ENCODE measurements around the gene CORO1C.

DNA sequence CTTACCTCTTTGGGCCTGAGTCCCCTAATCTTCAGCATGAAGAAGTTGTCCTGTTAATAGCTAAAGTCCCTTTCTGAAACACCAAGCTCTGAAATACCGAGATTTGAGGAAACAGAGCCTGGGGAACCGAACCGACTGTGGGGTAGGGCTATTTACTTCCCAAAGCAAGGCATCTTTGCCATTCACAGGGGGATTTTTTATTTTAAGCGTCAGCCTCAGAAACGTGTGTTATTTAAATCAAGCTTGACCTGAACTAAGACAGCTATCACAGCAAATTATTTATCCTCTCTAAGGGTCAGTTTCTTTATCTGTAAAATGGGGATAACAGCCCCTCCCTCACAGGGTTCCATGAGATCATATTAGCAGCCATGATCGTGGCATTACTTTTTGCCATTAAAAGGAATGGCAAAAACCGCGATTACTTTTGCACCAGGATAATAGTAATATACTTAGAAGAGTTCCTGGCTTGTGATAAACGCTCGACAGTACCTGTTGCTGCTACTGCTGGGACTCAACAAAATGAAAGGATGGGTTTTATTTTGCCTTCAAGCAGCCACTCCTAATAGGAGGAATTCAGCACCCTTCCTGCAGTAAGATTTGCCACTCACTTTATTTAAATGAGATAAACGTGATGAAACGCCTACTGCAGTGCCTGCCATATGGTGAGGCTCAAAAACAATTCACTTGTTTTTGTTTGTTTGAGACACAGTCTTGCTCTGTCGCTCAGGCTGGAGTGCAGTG is 1.3 kb upstream of the CORO1C start:
- no peak for TF ChIP-seq RAD21 (IDR thresholded peaks at IDR 0.05; ENCODE audit: low read length)
- TF ChIP-seq, protein P1, sequence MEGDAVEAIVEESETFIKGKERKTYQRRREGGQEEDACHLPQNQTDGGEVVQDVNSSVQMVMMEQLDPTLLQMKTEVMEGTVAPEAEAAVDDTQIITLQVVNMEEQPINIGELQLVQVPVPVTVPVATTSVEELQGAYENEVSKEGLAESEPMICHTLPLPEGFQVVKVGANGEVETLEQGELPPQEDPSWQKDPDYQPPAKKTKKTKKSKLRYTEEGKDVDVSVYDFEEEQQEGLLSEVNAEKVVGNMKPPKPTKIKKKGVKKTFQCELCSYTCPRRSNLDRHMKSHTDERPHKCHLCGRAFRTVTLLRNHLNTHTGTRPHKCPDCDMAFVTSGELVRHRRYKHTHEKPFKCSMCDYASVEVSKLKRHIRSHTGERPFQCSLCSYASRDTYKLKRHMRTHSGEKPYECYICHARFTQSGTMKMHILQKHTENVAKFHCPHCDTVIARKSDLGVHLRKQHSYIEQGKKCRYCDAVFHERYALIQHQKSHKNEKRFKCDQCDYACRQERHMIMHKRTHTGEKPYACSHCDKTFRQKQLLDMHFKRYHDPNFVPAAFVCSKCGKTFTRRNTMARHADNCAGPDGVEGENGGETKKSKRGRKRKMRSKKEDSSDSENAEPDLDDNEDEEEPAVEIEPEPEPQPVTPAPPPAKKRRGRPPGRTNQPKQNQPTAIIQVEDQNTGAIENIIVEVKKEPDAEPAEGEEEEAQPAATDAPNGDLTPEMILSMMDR (IDR thresholded peaks at IDR 0.05), result no peak
- no peak for TF ChIP-seq POLR2AphosphoS5 (IDR thresholded peaks at IDR 0.05; ENCODE audit: low read depth, low read length)
- TF ChIP-seq EZH2phosphoT487 (IDR thresholded peaks at IDR 0.05; ENCODE audit: borderline replicate concordance, low read depth), result no peak
